Esophagus muscularis mucosa (tissue), 4 donors: ENCODE results near the gene PAX5. TPM values are rescaled to one million over a fixed set of nuclear protein-coding genes. Genes with fewer than 3 reads are reported as not detected.

ENCODE experiments used
- DNase-seq: peaks from one replicate; pipeline ENCODE4 v3.0.0-alpha.2; 2017; ENCODE audit errors: extremely low spot score
- H3K27ac ChIP-seq, 4 donors: fragments of 200-600 bp; sonication (generic); replicated peaks in 1 of 4; 1 replicate in 3 of 4; 2 replicates in 1 of 4; pipeline ENCODE4 v1.5.1; 2016 to 2019; ENCODE audit warnings: mild to moderate bottlenecking in 1 of 4
- H3K27me3 ChIP-seq, 4 donors: fragments of 200-600 bp; sonication (generic); one replicate each; pipeline versions ENCODE4 v1.5.1 to v1.6.0; 2016 to 2019
- H3K36me3 ChIP-seq, 4 donors: fragments of 200-600 bp; sonication (generic); one replicate each; pipeline ENCODE4 v1.5.1; 2016 to 2019
- H3K4me1 ChIP-seq, 4 donors: fragments of 200-600 bp; sonication (generic); one replicate each; pipeline ENCODE4 v1.5.1; 2016 to 2019
- H3K4me3 ChIP-seq, 4 donors: fragments of 200-600 bp; sonication (generic); 1 replicate in 2 of 4; 2 replicates in 2 of 4; pipeline ENCODE4 v1.5.1; 2016 to 2019; ENCODE audit warnings: mild to moderate bottlenecking in 4 of 4, moderate library complexity in 1 of 4
- H3K9me3 ChIP-seq, 4 donors: fragments of 200-600 bp; sonication (generic); 1 replicate in 3 of 4; 2 replicates in 1 of 4; pipeline ENCODE4 v1.5.1; 2016 to 2019
- CTCF ChIP-seq, 3 experiments: fragments of 200-600 bp in 2 of 3; fragments of 450-650 bp in 1 of 3; sonication (generic) in 2 of 3; IDR thresholded peaks; one replicate each; pipeline ENCODE4 v1.5.1; 2017 to 2019; ENCODE audit warnings: antibody characterized with exemption in 3 of 3, mild to moderate bottlenecking in 2 of 3, moderate library complexity in 1 of 3
- EP300 ChIP-seq: sonication (generic); formaldehyde crosslinking; IDR thresholded peaks from one replicate; pipeline ENCODE4 v1.6.1; 2017; ENCODE audit warnings: antibody characterized with exemption
- POLR2A ChIP-seq: fragments of 450-650 bp; IDR thresholded peaks from one replicate; pipeline ENCODE4 v1.6.1; 2017; ENCODE audit warnings: antibody characterized with exemption, moderate library complexity, mild to moderate bottlenecking, low read depth
- POLR2AphosphoS5 ChIP-seq, 2 donors: sonication (generic); formaldehyde crosslinking; IDR thresholded peaks; one replicate each; pipeline ENCODE4 v1.6.1; 2017; ENCODE audit warnings: antibody characterized with exemption in 2 of 2
- WGBS: methylation state at CpG from one replicate; pipeline ENCODE4 v1.1.5; 2018; 5-methylcytosine and 5-hydroxymethylcytosine counted together
- intact Hi-C: fragments of 100-400 bp; cut with DNase I; formaldehyde crosslinking; loops from one replicate; pipeline ENCODE4 v1.15.1; 2023
- total RNA-seq, 4 donors: library from RNA; depleted of rRNA; stranded (reverse); fragments of >200 nt; gene quantifications; one replicate each; pipeline versions ENCODE4 v1.1.0 to v1.2.1, GENCODE V29; 2016

Gene PAX5
- total RNA-seq, 4 donors from 2014 or later = 0.17 TPM; not detected in 3

- peaks cover 0 to 3% (median 0%) of the 10 kb centered on the region in 4 donors for H3K27me3 ChIP-seq
- intact Hi-C loops = no loop called here
- H3K4me1 ChIP-seq = no peaks in the 10 kb centered on the region
- H3K27ac ChIP-seq = no peak overlapping the region
- 80% methylated on average over 6 of the region's 7 CpGs for WGBS
- DNase-seq = no peak
- H3K4me3 ChIP-seq = no peak overlapping the region
- H3K36me3 ChIP-seq = no peaks in the 10 kb centered on the region
- TF ChIP-seq CTCF (IDR thresholded peaks at IDR 0.05) (no peak), POLR2AphosphoS5 (IDR thresholded peaks at IDR 0.05) (no peak), POLR2A (no peak), EP300 (no peak)
- no peaks in the 10 kb centered on the region for H3K9me3 ChIP-seq
Measured at GRCh38 chr9:36968574-36969215, 65.4 kb downstream of the PAX5 start.

- Histone ChIP-seq H3K36me3 (no peaks in the 10 kb centered on the region), H3K4me3 (no peak overlapping the region), H3K27ac (no peak overlapping the region), H3K4me1 (no peaks in the 10 kb centered on the region), H3K27me3 (peaks cover 0 to 3% (median 0%) of the 10 kb centered on the region in 4 donors), H3K9me3 (no peaks in the 10 kb centered on the region)
- intact Hi-C loops = no loop called here
- WGBS = 69% methylated on average over 7 of the region's 7 CpGs
- DNase-seq = no peak
- TF ChIP-seq EP300 (no peak), POLR2A (no peak), CTCF (IDR thresholded peaks at IDR 0.05) (no peak)
Measured at GRCh38 chr9:36967997-36968396, 66.1 kb downstream of the PAX5 start.

- no peak overlapping the region for H3K27ac ChIP-seq
- 89% methylated on average over 21 of the region's 21 CpGs for WGBS
- DNase-seq = no peak
- no peak overlapping the region for H3K4me3 ChIP-seq
- H3K9me3 ChIP-seq = no peaks in the 10 kb centered on the region
- H3K36me3 ChIP-seq = no peaks in the 10 kb centered on the region
- no peaks in the 10 kb centered on the region for H3K4me1 ChIP-seq
- H3K27me3 ChIP-seq = peaks cover 0 to 3% (median 0%) of the 10 kb centered on the region in 4 donors
- intact Hi-C loops = no loop called here
- TF ChIP-seq POLR2A (no peak), CTCF (IDR thresholded peaks at IDR 0.05) (no peak), EP300 (no peak)
Measured at GRCh38 chr9:36966371-36967097, 67.5 kb downstream of the PAX5 start.

- DNase-seq = no peak
- Histone ChIP-seq H3K4me3 (no peak overlapping the region), H3K9me3 (no peaks in the 10 kb centered on the region), H3K27me3 (peaks cover 0 to 18% (median 0%) of the 10 kb centered on the region in 4 donors), H3K4me1 (no peaks in the 10 kb centered on the region), H3K36me3 (no peaks in the 10 kb centered on the region), H3K27ac (no peak overlapping the region)
- intact Hi-C loops = no loop called here
- 96% methylated on average over 7 of the region's 7 CpGs for WGBS
- TF ChIP-seq POLR2A (no peak), EP300 (no peak), POLR2AphosphoS5 (IDR thresholded peaks at IDR 0.05) (no peak), CTCF (IDR thresholded peaks at IDR 0.05) (no peak)
Measured at GRCh38 chr9:36964791-36965190, 69.3 kb downstream of the PAX5 start.
